ENCODE data around the gene AMZ2. TPM values are rescaled to one million over a fixed set of nuclear protein-coding genes. Genes with fewer than 3 reads are reported as not detected.
A peak's percentile ranks its signal among the peaks of the same experiment; 100 is the strongest.

Gene AMZ2
- total RNA-seq, 4 donors from 2014 or later = 38.2 to 69.9 (median 60.1) TPM

DNA sequence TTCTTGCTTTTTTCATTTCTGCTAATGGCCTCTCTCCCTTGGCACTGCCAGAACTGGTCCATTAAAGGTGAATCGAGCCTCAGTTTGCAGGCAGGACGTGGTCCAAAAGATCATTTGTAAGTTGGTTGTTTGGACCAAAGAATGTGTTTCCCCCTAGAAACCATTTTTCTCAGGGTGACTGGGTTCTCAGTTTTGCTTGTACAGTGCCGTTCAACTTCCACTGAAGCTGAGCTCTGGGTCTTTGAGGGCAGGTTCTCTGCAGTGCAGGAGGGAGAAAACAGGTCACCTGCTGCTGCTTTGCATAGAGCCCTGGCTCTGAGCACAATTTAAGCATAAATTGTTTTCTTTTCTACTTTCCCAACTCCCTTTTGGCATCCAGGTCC is 9.0 kb upstream of the AMZ2 start:
- peak overlapping the region in 1 of 4 donors; percentile 71 for H3K27ac ChIP-seq (replicated peaks in 1 of 4)
- DNase-seq (ENCODE audit: extremely low spot score) = no peak
- no peak overlapping the region for H3K4me3 ChIP-seq
- H3K9me3 ChIP-seq = no peaks in the 10 kb centered on the region
- WGBS = 76% methylated on average over 3 of the region's 3 CpGs
- H3K36me3 ChIP-seq = no peaks in the 10 kb centered on the region
- TF ChIP-seq EP300 (IDR thresholded peaks at IDR 0.05) (no peak), POLR2A (IDR thresholded peaks at IDR 0.05; ENCODE audit: low read depth) (no peak), POLR2AphosphoS5 (IDR thresholded peaks at IDR 0.05) (no peak), CTCF (IDR thresholded peaks at IDR 0.05) (no peak)
- intact Hi-C loops (cut with DNase I) = no loop called here
- H3K27me3 ChIP-seq = no peaks in the 10 kb centered on the region
- H3K4me1 ChIP-seq = no peaks in the 10 kb centered on the region

- H3K27ac ChIP-seq (replicated peaks in 1 of 4) = no peak overlapping the region
- intact Hi-C loops (cut with DNase I) = no loop called here
Observed at GRCh38 chr17:68239632-68240366, 8.0 kb upstream of the AMZ2 start.

DNA sequence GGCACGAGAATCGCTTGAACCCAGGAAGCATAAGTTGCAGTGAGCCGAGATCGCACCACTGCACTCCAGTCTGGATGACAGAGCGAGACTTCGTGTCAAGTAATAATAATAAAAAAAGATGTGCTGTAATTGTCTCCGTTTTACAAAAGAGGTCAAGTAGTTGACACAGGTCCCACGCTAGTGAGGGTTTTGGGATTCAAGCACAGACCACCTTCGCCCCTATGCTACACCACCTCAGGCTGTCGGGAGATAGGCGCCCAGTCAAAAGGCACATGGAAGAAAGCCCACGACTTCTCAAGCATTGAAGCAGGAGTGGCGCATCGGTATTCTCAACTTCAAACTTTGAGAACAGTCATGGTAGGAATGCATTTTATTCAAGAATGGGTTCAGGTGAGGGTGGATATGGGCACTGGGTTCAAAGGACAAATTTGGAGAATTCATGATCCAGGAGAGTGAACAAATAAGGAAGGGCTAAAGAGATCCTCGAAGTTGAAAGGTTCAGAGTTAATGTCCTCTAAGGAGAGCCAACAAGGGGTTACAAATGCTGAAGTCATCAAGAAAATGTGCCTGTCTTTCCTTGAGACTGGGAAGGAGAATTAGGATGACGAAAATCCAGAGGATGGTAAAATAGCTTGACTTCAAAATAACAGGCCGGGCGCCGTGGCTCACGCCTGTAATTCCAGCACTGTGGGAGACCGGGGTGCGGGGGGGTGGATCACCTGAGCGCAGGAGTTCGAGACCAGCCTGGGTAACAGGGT is 1.4 kb upstream of the AMZ2 start:
- H3K27ac ChIP-seq (replicated peaks in 1 of 4) = peak overlapping the region; percentile 93 to 98 (median 97)
- intact Hi-C loops (cut with DNase I) = no loop called here
- WGBS = 92% methylated on average over 24 of the region's 24 CpGs
- H3K4me3 ChIP-seq = peak overlapping the region; percentile 73 to 93 (median 88)
- TF ChIP-seq POLR2AphosphoS5 (IDR thresholded peaks at IDR 0.05) (no peak), CTCF (IDR thresholded peaks at IDR 0.05) (no peak), EP300 (IDR thresholded peaks at IDR 0.05) (no peak), POLR2A (IDR thresholded peaks at IDR 0.05; ENCODE audit: low read depth) (no peak)
- peaks cover 0 to 14% (median 5%) of the 10 kb centered on the region in 4 donors for H3K36me3 ChIP-seq
- no peaks in the 10 kb centered on the region for H3K27me3 ChIP-seq
- no peak for DNase-seq (ENCODE audit: extremely low spot score)
- no peaks in the 10 kb centered on the region for H3K9me3 ChIP-seq
- peaks cover 0 to 30% (median 24%) of the 10 kb centered on the region in 4 donors for H3K4me1 ChIP-seq

More at GRCh38 chr17:68239632-68240366, 8.0 kb upstream of the AMZ2 start:
- WGBS = 81% methylated on average over 4 of the region's 4 CpGs
- TF ChIP-seq EP300 (IDR thresholded peaks at IDR 0.05) (no peak), CTCF (IDR thresholded peaks at IDR 0.05) (no peak), POLR2A (IDR thresholded peaks at IDR 0.05; ENCODE audit: low read depth) (no peak), POLR2AphosphoS5 (IDR thresholded peaks at IDR 0.05) (no peak)
- H3K4me3 ChIP-seq = no peak overlapping the region
- H3K4me1 ChIP-seq = no peaks in the 10 kb centered on the region
- DNase-seq (ENCODE audit: extremely low spot score) = no peak
- no peaks in the 10 kb centered on the region for H3K9me3 ChIP-seq
- H3K27me3 ChIP-seq = no peaks in the 10 kb centered on the region
- no peaks in the 10 kb centered on the region for H3K36me3 ChIP-seq

DNA sequence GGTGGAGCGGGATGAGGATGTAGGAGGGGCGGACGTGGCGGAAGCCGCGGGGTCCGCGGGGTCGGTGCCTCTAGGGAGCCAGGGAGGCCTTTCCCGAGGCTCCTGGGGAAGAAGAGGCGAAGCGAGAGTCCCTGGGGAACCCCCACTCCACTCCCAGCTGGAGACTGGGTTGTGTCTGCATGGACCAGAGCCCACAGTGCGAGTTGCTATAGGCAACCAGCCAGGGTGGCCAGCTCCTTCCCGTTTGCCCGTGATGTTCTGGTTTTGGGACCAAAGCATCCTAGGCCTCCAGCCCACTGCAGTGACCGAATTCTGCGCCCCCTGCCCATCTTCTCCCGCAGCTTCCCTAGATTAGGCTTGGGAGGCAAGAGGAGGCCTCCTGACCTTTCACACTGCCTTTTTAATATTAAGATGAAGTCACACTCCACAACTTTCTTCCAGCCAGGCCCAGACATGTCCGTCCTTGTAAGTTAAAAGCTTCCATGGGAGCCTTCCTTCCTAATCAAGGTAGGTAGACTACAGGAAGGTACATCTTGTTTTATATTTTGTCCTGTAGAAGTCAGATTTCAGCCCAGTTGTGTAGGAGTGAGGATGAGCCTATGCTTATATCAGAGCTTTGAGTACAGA is 469 bp downstream of the AMZ2 start:
- intact Hi-C loops (cut with DNase I) = no loop called here
- H3K36me3 ChIP-seq = peaks cover 0 to 31% (median 15%) of the 10 kb centered on the region in 4 donors
- no peaks in the 10 kb centered on the region for H3K9me3 ChIP-seq
- H3K27ac ChIP-seq (replicated peaks in 1 of 4) = peak overlapping the region; percentile 93 to 98 (median 97)
- H3K4me3 ChIP-seq = peak overlapping the region; percentile 73 to 93 (median 88)
- H3K27me3 ChIP-seq = no peaks in the 10 kb centered on the region
- TF ChIP-seq EP300 (IDR thresholded peaks at IDR 0.05) = no peak
- no peak for DNase-seq (ENCODE audit: extremely low spot score)
- 3% methylated on average over 6 of the region's 19 CpGs for WGBS
- peaks cover 0 to 30% (median 24%) of the 10 kb centered on the region in 4 donors for H3K4me1 ChIP-seq

DNA sequence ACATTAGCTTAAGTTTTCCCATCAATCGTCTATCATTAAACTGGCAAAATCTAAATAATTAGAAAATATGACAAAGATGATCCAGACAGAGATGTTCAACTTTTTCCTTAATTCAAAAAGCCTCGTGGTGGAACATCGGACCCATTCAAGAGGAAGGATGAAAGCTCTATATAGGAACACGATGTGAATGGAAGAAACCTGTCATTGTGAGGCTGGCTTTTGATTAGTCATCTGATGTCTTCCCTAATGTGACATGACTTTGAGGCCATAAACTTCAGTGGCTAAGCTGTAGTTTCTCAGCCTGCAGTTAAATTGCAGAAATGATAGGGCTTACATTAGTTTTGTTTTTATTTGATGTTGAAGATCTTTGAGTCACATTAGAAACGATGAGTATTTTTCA is 1.0 kb downstream of the AMZ2 start:
- H3K27me3 ChIP-seq = no peaks in the 10 kb centered on the region
- peaks cover 0 to 30% (median 24%) of the 10 kb centered on the region in 4 donors for H3K4me1 ChIP-seq
- peaks cover 0 to 34% (median 17%) of the 10 kb centered on the region in 4 donors for H3K36me3 ChIP-seq
- TF ChIP-seq EP300 (IDR thresholded peaks at IDR 0.05) = no peak
- TF ChIP-seq CTCF (IDR thresholded peaks at IDR 0.05) = no peak
- TF ChIP-seq POLR2A (IDR thresholded peaks at IDR 0.05; ENCODE audit: low read depth) = no peak
- no peak for TF ChIP-seq POLR2AphosphoS5 (IDR thresholded peaks at IDR 0.05)
- H3K9me3 ChIP-seq = no peaks in the 10 kb centered on the region
- 68% methylated on average over 5 of the region's 5 CpGs for WGBS
- peak overlapping the region; percentile 93 to 98 (median 97) for H3K27ac ChIP-seq (replicated peaks in 1 of 4)
- intact Hi-C loops (cut with DNase I) = no loop called here
- peak overlapping the region; percentile 73 to 93 (median 88) for H3K4me3 ChIP-seq
- no peak for DNase-seq (ENCODE audit: extremely low spot score)
